WERI-Rb-1 (cell line): ENCODE data around the gene C16orf54.
"Not testable (repeated sequence)": the region's sequence is repeated elsewhere in the genome, so short reads cannot be mapped to it uniquely, and the experiment has no call there.

ENCODE experiments used
- DNase-seq: peaks from one replicate; pipeline ENCODE4 v3.0.0-alpha.2; 2020
- H3K27ac ChIP-seq: fragments of 250-450 bp; sonication (Bioruptor Pico); 2 replicates; pipeline ENCODE4 v1.5.1; 2020; ENCODE audit warnings: mild to moderate bottlenecking, moderate library complexity
- H3K27me3 ChIP-seq: fragments of 250-450 bp; sonication (Bioruptor Pico); 2 replicates; pipeline ENCODE4 v1.5.1; 2021; ENCODE audit warnings: mild to moderate bottlenecking, low read depth, moderate library complexity; ENCODE audit not compliant: insufficient read depth, severe bottlenecking
- H3K36me3 ChIP-seq: fragments of 250-450 bp; sonication (Bioruptor Pico); 2 replicates; pipeline ENCODE4 v1.5.1; 2020; ENCODE audit warnings: mild to moderate bottlenecking, moderate library complexity
- H3K4me3 ChIP-seq: 2 replicates; pipeline ENCODE4 v1.5.1; 2011; ENCODE audit warnings: low read depth, mild to moderate bottlenecking, control low read depth, low read length
- H3K9me3 ChIP-seq: fragments of 250-450 bp; sonication (Bioruptor Pico); 2 replicates; pipeline ENCODE4 v1.5.1; 2021; ENCODE audit warnings: mild to moderate bottlenecking, moderate library complexity; ENCODE audit not compliant: severe bottlenecking
- TF ChIP-seq, protein P1 (sequence below): IDR thresholded peaks from 2 replicates; pipeline ENCODE4 v1.5.1; 2011; ENCODE audit warnings: low read depth, mild to moderate bottlenecking, control low read depth, inconsistent platforms, low read length

Gene C16orf54, protein sequence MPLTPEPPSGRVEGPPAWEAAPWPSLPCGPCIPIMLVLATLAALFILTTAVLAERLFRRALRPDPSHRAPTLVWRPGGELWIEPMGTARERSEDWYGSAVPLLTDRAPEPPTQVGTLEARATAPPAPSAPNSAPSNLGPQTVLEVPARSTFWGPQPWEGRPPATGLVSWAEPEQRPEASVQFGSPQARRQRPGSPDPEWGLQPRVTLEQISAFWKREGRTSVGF

DNA sequence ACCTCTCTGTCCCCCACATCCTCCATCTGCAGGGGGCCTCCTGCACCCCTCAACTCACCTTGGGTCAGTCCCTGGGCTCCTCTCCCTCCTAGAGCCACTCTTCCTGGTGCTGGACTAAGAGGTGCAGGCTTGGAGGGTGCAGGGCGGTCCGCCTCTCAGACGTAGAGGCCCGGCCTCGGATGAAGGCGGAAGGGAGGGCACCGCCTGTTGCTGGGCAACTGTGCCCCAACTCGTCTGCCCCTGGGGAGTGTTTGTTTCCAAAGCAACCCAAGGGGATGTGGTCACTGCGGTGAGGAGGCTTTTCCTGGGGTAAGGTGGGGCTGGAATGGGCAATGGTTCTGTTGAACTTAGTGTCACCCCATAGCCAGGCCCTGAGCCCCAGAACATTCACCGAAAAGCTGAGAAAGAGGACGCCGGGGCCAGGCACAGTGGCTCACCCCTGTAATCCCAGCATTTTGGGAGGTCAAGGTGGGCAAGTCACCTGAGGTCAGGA, at the start of gene C16orf54:
Gene C16orf54, minus strand, starts transcription at position 138 of the 493 bp plus-strand sequence. CDS start 1,039 bp downstream, outside the sequence.
- peaks cover 10% of the 10 kb centered on the region for H3K9me3 ChIP-seq
- H3K4me3 ChIP-seq: no peak within 1 kb of the TSS
- TF ChIP-seq, protein P1, sequence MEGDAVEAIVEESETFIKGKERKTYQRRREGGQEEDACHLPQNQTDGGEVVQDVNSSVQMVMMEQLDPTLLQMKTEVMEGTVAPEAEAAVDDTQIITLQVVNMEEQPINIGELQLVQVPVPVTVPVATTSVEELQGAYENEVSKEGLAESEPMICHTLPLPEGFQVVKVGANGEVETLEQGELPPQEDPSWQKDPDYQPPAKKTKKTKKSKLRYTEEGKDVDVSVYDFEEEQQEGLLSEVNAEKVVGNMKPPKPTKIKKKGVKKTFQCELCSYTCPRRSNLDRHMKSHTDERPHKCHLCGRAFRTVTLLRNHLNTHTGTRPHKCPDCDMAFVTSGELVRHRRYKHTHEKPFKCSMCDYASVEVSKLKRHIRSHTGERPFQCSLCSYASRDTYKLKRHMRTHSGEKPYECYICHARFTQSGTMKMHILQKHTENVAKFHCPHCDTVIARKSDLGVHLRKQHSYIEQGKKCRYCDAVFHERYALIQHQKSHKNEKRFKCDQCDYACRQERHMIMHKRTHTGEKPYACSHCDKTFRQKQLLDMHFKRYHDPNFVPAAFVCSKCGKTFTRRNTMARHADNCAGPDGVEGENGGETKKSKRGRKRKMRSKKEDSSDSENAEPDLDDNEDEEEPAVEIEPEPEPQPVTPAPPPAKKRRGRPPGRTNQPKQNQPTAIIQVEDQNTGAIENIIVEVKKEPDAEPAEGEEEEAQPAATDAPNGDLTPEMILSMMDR: no peak
- H3K36me3 ChIP-seq: no peaks in the 10 kb centered on the region
- H3K27ac ChIP-seq: no peak within 1 kb of the TSS
- no peaks in the 10 kb centered on the region for H3K27me3 ChIP-seq
- DNase-seq: no peak

DNA sequence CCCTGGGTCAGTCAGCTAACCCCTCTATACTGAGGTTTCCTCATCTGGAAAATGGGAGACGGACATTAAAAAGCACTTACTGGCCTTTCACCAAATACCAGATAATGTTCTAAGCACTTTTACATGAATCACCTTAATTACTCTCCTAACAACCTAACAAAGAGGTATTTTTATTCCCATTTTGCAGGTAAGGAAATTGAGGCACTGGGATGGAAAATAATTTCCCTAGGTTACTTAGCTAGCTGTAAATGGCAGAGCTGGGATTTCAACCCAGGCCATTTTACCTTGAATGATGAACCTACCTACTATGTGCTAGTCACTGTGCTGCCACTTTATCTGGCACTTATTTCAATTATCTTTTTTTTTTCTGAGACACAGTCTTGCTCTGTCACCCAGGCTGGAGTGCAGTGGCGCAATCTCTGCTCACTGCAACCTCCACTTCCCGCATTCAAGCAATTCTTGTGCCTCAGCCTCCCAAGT, 48.5 kb upstream of the C16orf54 start:
- Histone ChIP-seq H3K9me3 (no peaks in the 10 kb centered on the region), H3K36me3 (peaks cover 79% of the 10 kb centered on the region)
- no peak for DNase-seq

DNA sequence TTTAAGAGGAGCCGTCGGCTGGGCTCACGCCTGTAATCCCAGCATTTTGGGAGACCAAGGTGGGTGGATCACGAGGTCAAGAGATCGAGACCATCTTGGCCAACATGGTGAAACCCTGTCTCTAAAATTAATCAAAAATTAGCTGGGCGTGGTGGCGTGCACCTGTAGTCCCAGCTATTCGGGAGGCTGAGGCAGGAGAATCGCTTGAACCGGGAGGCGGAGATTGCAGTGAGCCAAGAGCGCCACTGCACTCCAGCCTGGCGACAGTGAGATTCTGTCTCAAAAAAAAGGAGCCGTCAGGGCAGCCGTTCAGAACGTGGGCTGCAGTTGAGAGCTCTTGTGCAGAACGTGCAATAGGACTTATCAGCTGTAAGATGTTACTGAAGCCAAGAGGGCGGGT, 47.4 kb upstream of the C16orf54 start:
- peaks cover 67% of the 10 kb centered on the region for H3K36me3 ChIP-seq
- not testable (repeated sequence) for H3K27me3 ChIP-seq, DNase-seq, H3K9me3 ChIP-seq, H3K4me3 ChIP-seq, H3K27ac ChIP-seq

More for the DNA sequence above, 48.5 kb upstream of the C16orf54 start:
- no peak overlapping the region for H3K4me3 ChIP-seq
- no peak overlapping the region for H3K27ac ChIP-seq
- H3K27me3 ChIP-seq: no peaks in the 10 kb centered on the region
- TF ChIP-seq, protein P1: no peak

DNA sequence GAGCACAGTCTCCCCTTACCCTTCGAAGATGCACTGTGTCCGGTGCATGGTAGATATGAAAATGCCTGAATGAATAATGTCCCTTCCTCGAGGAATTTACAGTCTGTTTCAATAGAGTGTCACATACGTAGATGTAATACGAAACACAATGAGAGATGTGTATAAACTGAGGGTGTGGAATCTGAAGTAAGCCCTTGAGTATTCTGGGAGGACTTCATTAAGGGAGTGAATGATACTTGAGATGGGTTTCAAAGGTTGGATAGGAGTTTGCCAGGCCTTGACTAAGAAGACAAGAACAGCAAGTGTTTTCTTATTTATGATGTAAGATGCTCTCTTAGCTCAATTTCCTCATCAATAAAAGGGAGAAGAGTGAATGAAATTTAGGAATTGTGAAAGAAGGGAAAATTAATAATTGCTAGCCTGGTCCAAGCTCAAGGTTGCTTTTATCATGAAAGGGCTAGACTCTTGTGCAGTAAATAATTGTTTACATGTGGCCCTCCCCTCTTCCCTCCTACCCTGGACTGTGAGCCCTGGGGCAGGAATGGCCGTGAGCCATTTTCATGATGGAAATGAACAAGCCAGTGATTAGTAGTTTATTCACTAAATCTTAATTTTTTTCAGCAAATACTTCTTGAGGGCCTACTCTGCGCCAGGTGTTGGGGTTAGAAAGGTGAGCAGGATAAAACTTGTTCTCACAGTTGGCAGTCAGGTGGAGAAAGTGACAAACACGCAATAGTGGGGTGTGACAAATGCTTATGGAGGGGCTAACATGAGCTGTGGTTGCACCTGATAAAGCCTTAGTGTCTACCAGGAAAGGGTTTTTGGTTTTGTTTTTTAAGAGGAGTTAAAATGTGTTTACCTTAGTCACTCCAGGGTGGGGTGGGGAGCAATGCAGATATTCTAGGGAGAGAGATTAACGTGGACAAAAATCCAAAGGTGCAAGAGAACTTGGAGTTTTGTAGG, 46.3 kb upstream of the C16orf54 start:
- Histone ChIP-seq H3K27ac (peak overlapping the region; percentile 97; the same call in 1 of the 2 replicates), H3K4me3 (peak overlapping the region; percentile 91), H3K27me3 (no peaks in the 10 kb centered on the region), H3K9me3 (no peaks in the 10 kb centered on the region), H3K36me3 (peaks cover 57% of the 10 kb centered on the region)
- TF ChIP-seq, protein P1: no peak
- no peak for DNase-seq

DNA sequence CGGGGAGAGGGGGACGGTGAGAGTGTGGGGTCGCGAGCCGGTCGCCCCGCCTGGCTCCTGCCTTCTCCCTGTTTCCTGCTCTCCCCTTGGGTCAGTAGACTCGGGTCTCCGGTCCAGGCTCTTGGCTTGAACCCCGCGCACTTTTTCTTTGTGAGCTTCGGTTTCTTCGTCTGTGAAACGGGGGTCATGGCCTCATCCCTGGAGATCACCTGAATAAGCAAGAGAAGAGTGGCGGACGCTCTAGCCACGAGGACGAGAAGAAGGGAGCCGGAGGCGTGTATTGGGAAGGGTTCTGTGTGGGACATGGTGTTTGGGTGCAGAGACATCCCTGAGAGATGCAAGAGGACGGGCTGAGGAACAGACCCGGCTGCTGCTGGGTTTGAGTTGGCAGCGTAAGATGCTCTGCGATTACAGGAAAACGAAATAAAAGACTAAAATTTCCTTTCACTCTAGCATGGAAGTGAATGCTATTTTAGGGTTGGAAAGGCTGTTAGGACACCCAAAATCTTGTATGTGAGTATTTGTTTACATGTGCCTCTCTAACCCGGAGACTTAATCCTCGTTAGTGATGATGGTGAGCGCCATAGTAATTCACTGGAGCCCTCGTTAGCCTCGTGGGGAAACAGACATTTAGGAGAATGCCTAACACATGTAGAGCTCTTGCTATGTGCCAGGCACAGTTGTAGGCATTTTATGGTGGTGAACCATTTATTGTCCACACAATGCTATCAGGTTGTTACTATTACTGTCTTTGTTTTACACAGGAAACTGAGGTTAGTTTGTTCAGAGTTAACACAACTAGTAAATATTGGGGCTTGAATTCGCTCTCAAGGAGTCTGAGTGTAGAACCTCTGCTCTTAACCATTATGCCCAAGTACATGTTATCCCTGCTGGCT, 45.4 kb upstream of the C16orf54 start:
- Histone ChIP-seq H3K27me3 (no peaks in the 10 kb centered on the region), H3K4me3 (peak overlapping the region; percentile 91), H3K36me3 (peaks cover 49% of the 10 kb centered on the region), H3K9me3 (no peaks in the 10 kb centered on the region), H3K27ac (peak overlapping the region; percentile 97)
- no peak for DNase-seq
- TF ChIP-seq, protein P1: no peak
